HL-60 (cell line): Measurements from ENCODE around the gene SHROOM3.

Source experiments
- GABPA ChIP-seq: IDR thresholded peaks from 2 replicates; pipeline ENCODE4 v1.6.1; 2012; ENCODE audit warnings: low read depth
- POLR2AphosphoS5 ChIP-seq: IDR thresholded peaks from 2 replicates; pipeline ENCODE4 v1.6.1; 2012; ENCODE audit warnings: low read depth
- SPI1 ChIP-seq: IDR thresholded peaks from 2 replicates; pipeline ENCODE4 v1.6.1; 2012; ENCODE audit warnings: low read depth, mild to moderate bottlenecking, borderline replicate concordance
- TF ChIP-seq, protein P1 (sequence below): IDR thresholded peaks from one replicate; pipeline ENCODE4 v1.5.1; 2011; ENCODE audit warnings: low read length, control low read depth, inconsistent platforms; ENCODE audit not compliant: insufficient read depth
- TF ChIP-seq, protein P2 (sequence below): IDR thresholded peaks from 2 replicates; pipeline ENCODE4 v1.6.1; 2012; ENCODE audit warnings: low read depth; ENCODE audit not compliant: insufficient replicate concordance

DNA sequence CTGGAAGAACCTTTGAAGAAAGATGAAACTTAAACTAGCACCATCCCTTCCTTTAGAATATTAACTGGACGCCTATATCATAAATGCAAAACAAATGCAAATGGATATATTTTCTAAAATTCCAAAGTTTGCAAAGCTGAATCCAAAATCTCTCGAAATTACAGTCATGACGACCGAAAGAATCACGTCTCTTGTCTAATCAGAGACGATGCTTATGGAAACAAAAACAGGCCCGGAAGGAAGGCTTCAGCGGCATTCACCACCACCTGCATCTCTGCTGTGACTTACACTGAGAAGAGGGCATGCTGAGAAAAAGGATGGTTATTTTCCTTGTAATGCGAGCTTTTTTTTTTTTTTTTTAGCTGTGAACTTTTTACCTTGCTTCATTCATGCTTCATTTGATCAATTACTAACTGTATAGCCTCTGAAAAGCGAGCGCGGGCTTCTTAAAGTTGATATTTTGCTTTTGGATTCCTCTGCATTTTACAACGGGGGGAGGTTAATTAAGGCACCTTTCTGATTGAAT, 253.7 kb downstream of the SHROOM3 start:
- no peak for TF ChIP-seq GABPA
- TF ChIP-seq, protein P1, sequence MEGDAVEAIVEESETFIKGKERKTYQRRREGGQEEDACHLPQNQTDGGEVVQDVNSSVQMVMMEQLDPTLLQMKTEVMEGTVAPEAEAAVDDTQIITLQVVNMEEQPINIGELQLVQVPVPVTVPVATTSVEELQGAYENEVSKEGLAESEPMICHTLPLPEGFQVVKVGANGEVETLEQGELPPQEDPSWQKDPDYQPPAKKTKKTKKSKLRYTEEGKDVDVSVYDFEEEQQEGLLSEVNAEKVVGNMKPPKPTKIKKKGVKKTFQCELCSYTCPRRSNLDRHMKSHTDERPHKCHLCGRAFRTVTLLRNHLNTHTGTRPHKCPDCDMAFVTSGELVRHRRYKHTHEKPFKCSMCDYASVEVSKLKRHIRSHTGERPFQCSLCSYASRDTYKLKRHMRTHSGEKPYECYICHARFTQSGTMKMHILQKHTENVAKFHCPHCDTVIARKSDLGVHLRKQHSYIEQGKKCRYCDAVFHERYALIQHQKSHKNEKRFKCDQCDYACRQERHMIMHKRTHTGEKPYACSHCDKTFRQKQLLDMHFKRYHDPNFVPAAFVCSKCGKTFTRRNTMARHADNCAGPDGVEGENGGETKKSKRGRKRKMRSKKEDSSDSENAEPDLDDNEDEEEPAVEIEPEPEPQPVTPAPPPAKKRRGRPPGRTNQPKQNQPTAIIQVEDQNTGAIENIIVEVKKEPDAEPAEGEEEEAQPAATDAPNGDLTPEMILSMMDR, result no peak
- TF ChIP-seq, protein P2, sequence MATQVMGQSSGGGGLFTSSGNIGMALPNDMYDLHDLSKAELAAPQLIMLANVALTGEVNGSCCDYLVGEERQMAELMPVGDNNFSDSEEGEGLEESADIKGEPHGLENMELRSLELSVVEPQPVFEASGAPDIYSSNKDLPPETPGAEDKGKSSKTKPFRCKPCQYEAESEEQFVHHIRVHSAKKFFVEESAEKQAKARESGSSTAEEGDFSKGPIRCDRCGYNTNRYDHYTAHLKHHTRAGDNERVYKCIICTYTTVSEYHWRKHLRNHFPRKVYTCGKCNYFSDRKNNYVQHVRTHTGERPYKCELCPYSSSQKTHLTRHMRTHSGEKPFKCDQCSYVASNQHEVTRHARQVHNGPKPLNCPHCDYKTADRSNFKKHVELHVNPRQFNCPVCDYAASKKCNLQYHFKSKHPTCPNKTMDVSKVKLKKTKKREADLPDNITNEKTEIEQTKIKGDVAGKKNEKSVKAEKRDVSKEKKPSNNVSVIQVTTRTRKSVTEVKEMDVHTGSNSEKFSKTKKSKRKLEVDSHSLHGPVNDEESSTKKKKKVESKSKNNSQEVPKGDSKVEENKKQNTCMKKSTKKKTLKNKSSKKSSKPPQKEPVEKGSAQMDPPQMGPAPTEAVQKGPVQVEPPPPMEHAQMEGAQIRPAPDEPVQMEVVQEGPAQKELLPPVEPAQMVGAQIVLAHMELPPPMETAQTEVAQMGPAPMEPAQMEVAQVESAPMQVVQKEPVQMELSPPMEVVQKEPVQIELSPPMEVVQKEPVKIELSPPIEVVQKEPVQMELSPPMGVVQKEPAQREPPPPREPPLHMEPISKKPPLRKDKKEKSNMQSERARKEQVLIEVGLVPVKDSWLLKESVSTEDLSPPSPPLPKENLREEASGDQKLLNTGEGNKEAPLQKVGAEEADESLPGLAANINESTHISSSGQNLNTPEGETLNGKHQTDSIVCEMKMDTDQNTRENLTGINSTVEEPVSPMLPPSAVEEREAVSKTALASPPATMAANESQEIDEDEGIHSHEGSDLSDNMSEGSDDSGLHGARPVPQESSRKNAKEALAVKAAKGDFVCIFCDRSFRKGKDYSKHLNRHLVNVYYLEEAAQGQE, result no peak
- TF ChIP-seq POLR2AphosphoS5, result no peak
- TF ChIP-seq SPI1, result no peak
